ENCODE measurements around the gene SMCO3. TPM values are rescaled to one million over a fixed set of nuclear protein-coding genes. Genes with fewer than 3 reads are reported as not detected.

Gene SMCO3
- polyA plus RNA-seq, 1 donor from 2014 or later, result 2.7 TPM

GRCh38 chr12:14858513-14858912, 44.5 kb upstream of the SMCO3 start:
- Histone ChIP-seq H3K36me3 (ENCODE audit: insufficient read depth, low read length) (no peaks in the 10 kb centered on the region), H3K9me2 (ENCODE audit: insufficient read depth, low read length) (no peaks in the 10 kb centered on the region), H3K9me3 (ENCODE audit: low read length) (no peaks in the 10 kb centered on the region), H3F3A (ENCODE audit: insufficient read depth, low read length, poor library complexity, severe bottlenecking) (no peaks in the 10 kb centered on the region), H3K9ac (ENCODE audit: low read length) (no peak overlapping the region), H3K4me2 (ENCODE audit: low read length) (no peak overlapping the region), H3K79me2 (replicated peaks; ENCODE audit: insufficient read depth, low read length) (no peaks in the 10 kb centered on the region), H2AFZ (ENCODE audit: low read depth, low read length) (no peak overlapping the region), H4K20me1 (ENCODE audit: insufficient read depth) (no peaks in the 10 kb centered on the region), H3K4me3 (ENCODE audit: low read length) (no peak overlapping the region), H3K27me3 (ENCODE audit: insufficient read depth, low read depth, low read length) (no peaks in the 10 kb centered on the region), H3K27ac (ENCODE audit: low read length) (no peak overlapping the region)
- TF ChIP-seq TAF1 (IDR thresholded peaks at IDR 0.05; ENCODE audit: low read depth), result no peak
- no peak for TF ChIP-seq SMC3 (conservative IDR thresholded peaks at IDR 0.05; ENCODE audit: poor library complexity)
- no peak for TF ChIP-seq EZH2 (IDR thresholded peaks at IDR 0.05; ENCODE audit: borderline replicate concordance, insufficient read depth, low read length, poor library complexity, severe bottlenecking)
- TF ChIP-seq EP300 (conservative IDR thresholded peaks at IDR 0.05; ENCODE audit: poor library complexity, severe bottlenecking), result no peak
- TF ChIP-seq CTCF (IDR thresholded peaks at IDR 0.05; ENCODE audit: poor library complexity, severe bottlenecking), result no peak
- no peak for TF ChIP-seq POLR2AphosphoS5 (IDR thresholded peaks at IDR 0.05)
- TF ChIP-seq, protein P1, sequence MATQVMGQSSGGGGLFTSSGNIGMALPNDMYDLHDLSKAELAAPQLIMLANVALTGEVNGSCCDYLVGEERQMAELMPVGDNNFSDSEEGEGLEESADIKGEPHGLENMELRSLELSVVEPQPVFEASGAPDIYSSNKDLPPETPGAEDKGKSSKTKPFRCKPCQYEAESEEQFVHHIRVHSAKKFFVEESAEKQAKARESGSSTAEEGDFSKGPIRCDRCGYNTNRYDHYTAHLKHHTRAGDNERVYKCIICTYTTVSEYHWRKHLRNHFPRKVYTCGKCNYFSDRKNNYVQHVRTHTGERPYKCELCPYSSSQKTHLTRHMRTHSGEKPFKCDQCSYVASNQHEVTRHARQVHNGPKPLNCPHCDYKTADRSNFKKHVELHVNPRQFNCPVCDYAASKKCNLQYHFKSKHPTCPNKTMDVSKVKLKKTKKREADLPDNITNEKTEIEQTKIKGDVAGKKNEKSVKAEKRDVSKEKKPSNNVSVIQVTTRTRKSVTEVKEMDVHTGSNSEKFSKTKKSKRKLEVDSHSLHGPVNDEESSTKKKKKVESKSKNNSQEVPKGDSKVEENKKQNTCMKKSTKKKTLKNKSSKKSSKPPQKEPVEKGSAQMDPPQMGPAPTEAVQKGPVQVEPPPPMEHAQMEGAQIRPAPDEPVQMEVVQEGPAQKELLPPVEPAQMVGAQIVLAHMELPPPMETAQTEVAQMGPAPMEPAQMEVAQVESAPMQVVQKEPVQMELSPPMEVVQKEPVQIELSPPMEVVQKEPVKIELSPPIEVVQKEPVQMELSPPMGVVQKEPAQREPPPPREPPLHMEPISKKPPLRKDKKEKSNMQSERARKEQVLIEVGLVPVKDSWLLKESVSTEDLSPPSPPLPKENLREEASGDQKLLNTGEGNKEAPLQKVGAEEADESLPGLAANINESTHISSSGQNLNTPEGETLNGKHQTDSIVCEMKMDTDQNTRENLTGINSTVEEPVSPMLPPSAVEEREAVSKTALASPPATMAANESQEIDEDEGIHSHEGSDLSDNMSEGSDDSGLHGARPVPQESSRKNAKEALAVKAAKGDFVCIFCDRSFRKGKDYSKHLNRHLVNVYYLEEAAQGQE (IDR thresholded peaks at IDR 0.05; ENCODE audit: borderline replicate concordance), result no peak
- no peak for TF ChIP-seq RAD21 (conservative IDR thresholded peaks at IDR 0.05)

DNA sequence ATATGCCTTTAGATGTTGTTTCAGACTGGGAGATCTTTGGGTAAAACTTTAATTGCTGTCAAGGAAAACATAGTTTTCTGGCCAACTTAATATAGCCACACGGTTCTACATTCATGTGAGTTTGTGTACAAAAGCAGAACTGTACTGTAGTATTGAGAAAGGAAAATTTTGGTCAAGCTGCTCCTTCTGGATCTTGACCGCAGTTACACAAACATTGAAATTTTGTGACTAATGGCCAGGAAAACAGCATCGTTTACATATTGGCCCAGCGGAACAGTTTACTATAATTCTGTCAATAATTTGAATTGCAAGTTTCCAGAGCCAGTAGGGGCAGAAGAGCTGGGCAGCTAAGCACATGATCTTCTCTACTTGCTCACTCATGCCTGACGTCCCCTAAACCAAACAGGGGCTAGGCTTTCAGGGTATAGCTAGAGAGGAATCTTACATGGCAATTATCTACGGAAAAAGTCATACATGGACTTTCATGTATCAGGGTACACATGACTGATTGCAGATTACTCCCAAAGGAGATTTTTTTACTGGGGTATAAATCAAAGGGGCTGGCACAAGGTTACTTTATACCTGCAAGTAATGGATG, 40.7 kb upstream of the SMCO3 start:
- no peaks in the 10 kb centered on the region for H4K20me1 ChIP-seq (ENCODE audit: insufficient read depth)
- no peak for TF ChIP-seq CTCF (IDR thresholded peaks at IDR 0.05; ENCODE audit: poor library complexity, severe bottlenecking)
- TF ChIP-seq, protein P1 (IDR thresholded peaks at IDR 0.05; ENCODE audit: borderline replicate concordance), result no peak
- TF ChIP-seq EP300 (conservative IDR thresholded peaks at IDR 0.05; ENCODE audit: poor library complexity, severe bottlenecking), result no peak
- TF ChIP-seq TAF1 (IDR thresholded peaks at IDR 0.05; ENCODE audit: low read depth), result no peak
- no peak for TF ChIP-seq POLR2AphosphoS5 (IDR thresholded peaks at IDR 0.05)
- TF ChIP-seq EZH2 (IDR thresholded peaks at IDR 0.05; ENCODE audit: borderline replicate concordance, insufficient read depth, low read length, poor library complexity, severe bottlenecking), result no peak
- no peak for TF ChIP-seq SMC3 (conservative IDR thresholded peaks at IDR 0.05; ENCODE audit: poor library complexity)
- no peak for TF ChIP-seq MXI1 (conservative IDR thresholded peaks at IDR 0.05; ENCODE audit: poor library complexity, severe bottlenecking)
- TF ChIP-seq RAD21 (conservative IDR thresholded peaks at IDR 0.05), result no peak
- no peaks in the 10 kb centered on the region for H3K9me3 ChIP-seq (ENCODE audit: low read length)
- no peaks in the 10 kb centered on the region for H3F3A ChIP-seq (ENCODE audit: insufficient read depth, low read length, poor library complexity, severe bottlenecking)
- no peaks in the 10 kb centered on the region for H3K36me3 ChIP-seq (ENCODE audit: insufficient read depth, low read length)
- no peaks in the 10 kb centered on the region for H3K79me2 ChIP-seq (replicated peaks; ENCODE audit: insufficient read depth, low read length)
- no peaks in the 10 kb centered on the region for H3K9me2 ChIP-seq (ENCODE audit: insufficient read depth, low read length)
- no peak overlapping the region for H3K4me2 ChIP-seq (ENCODE audit: low read length)
- no peaks in the 10 kb centered on the region for H3K27me3 ChIP-seq (ENCODE audit: insufficient read depth, low read depth, low read length)
- H3K4me3 ChIP-seq (ENCODE audit: low read length), result no peak overlapping the region
- no peak overlapping the region for H3K27ac ChIP-seq (ENCODE audit: low read length)
- H3K9ac ChIP-seq (ENCODE audit: low read length), result no peak overlapping the region
- H2AFZ ChIP-seq (ENCODE audit: low read depth, low read length), result no peak overlapping the region
